ENCODE results near the gene VDR. TPM values are rescaled to one million over a fixed set of nuclear protein-coding genes. Genes with fewer than 3 reads are reported as not detected.

The VDR gene
- total RNA-seq, 1 donor from 2014 or later = 0.54 TPM

- Mint-ChIP-seq H3K4me1 (peaks cover 7% of the 10 kb centered on the region), H3K4me3 (no peak overlapping the region), H3K27ac (no peak overlapping the region), H3K27me3 (ENCODE audit: low read depth) (no peaks in the 10 kb centered on the region), H3K9me3 (no peaks in the 10 kb centered on the region), H3K36me3 (no peaks in the 10 kb centered on the region)
- no peak for TF ChIP-seq CTCF (IDR thresholded peaks at IDR 0.05; ENCODE audit: unreplicated experiment)
- DNase-seq (ENCODE audit: low spot score in 2 of 2, unreplicated experiment in 2 of 2) = no peak
Measured at GRCh38 chr12:47878918-47879481, 25.8 kb downstream of the VDR start.

- Mint-ChIP-seq H3K27ac (no peak overlapping the region), H3K4me1 (peaks cover 7% of the 10 kb centered on the region), H3K9me3 (no peaks in the 10 kb centered on the region), H3K27me3 (ENCODE audit: low read depth) (no peaks in the 10 kb centered on the region), H3K36me3 (no peaks in the 10 kb centered on the region), H3K4me3 (no peak overlapping the region)
- TF ChIP-seq CTCF (IDR thresholded peaks at IDR 0.05; ENCODE audit: unreplicated experiment) = no peak
- DNase-seq (ENCODE audit: low spot score in 2 of 2, unreplicated experiment in 2 of 2) = no peak
Measured at GRCh38 chr12:47878293-47878917, 26.4 kb downstream of the VDR start.

GRCh38 chr12:47877081-47877480, 27.7 kb downstream of the VDR start:
- Mint-ChIP-seq H3K4me3 (no peak overlapping the region), H3K4me1 (peaks cover 2% of the 10 kb centered on the region), H3K9me3 (no peaks in the 10 kb centered on the region), H3K27ac (no peak overlapping the region), H3K36me3 (no peaks in the 10 kb centered on the region), H3K27me3 (ENCODE audit: low read depth) (no peaks in the 10 kb centered on the region)
- no peak for DNase-seq (ENCODE audit: low spot score in 2 of 2, unreplicated experiment in 2 of 2)
- TF ChIP-seq CTCF (IDR thresholded peaks at IDR 0.05; ENCODE audit: unreplicated experiment) = no peak

GRCh38 chr12:47876440-47876960, 28.3 kb downstream of the VDR start:
- Mint-ChIP-seq H3K36me3 (no peaks in the 10 kb centered on the region), H3K27ac (no peak overlapping the region), H3K9me3 (no peaks in the 10 kb centered on the region), H3K4me3 (no peak overlapping the region), H3K27me3 (ENCODE audit: low read depth) (no peaks in the 10 kb centered on the region), H3K4me1 (peaks cover 2% of the 10 kb centered on the region)
- DNase-seq (ENCODE audit: low spot score in 2 of 2, unreplicated experiment in 2 of 2) = no peak
- TF ChIP-seq CTCF (IDR thresholded peaks at IDR 0.05; ENCODE audit: unreplicated experiment) = no peak

- H3K4me3 Mint-ChIP-seq = no peak overlapping the region
- peaks cover 2% of the 10 kb centered on the region for H3K4me1 Mint-ChIP-seq
- DNase-seq (ENCODE audit: low spot score in 2 of 2, unreplicated experiment in 2 of 2) = no peak
- no peaks in the 10 kb centered on the region for H3K36me3 Mint-ChIP-seq
- H3K9me3 Mint-ChIP-seq = no peaks in the 10 kb centered on the region
- no peak overlapping the region for H3K27ac Mint-ChIP-seq
- TF ChIP-seq CTCF (IDR thresholded peaks at IDR 0.05; ENCODE audit: unreplicated experiment) = no peak
- no peaks in the 10 kb centered on the region for H3K27me3 Mint-ChIP-seq (ENCODE audit: low read depth)
Measured at GRCh38 chr12:47875746-47876439, 28.9 kb downstream of the VDR start.
